Karpas-422 (cell line): ENCODE measurements around the gene OTUB1. TPM values are rescaled to one million over a fixed set of nuclear protein-coding genes. Genes with fewer than 3 reads are reported as not detected.
"Not testable (repeated sequence)": the region's sequence is repeated elsewhere in the genome, so short reads cannot be mapped to it uniquely, and the experiment has no call there.

ENCODE experiments used
- DNase-seq: peaks from one replicate; pipeline ENCODE4 v3.0.0-alpha.2; 2015
- H2AFZ ChIP-seq: fragments of 200-600 bp; sonication (generic); 2 replicates; pipeline ENCODE4 v1.6.1; 2014; ENCODE audit warnings: antibody characterized with exemption, low read length, mixed read lengths
- H3K27ac ChIP-seq: fragments of 200-600 bp; sonication (generic); 2 replicates; pipeline ENCODE4 v1.5.1; 2014; ENCODE audit warnings: mild to moderate bottlenecking, low read length, moderate library complexity
- H3K27me3 ChIP-seq: fragments of 200-600 bp; sonication (generic); 2 replicates; pipeline ENCODE4 v1.6.1; 2014; ENCODE audit warnings: low read length, mixed read lengths
- H3K36me3 ChIP-seq: fragments of 200-600 bp; sonication (generic); 2 replicates; pipeline ENCODE4 v1.6.1; 2014; ENCODE audit warnings: low read length, mixed read lengths; ENCODE audit not compliant: insufficient read depth
- H3K4me1 ChIP-seq: fragments of 200-600 bp; sonication (generic); 2 replicates; pipeline ENCODE4 v1.6.1; 2014; ENCODE audit warnings: mild to moderate bottlenecking, low read length, mixed read lengths
- H3K4me2 ChIP-seq: fragments of 200-600 bp; sonication (generic); 2 replicates; pipeline ENCODE4 v1.6.1; 2014; ENCODE audit warnings: low read length, low read depth, mild to moderate bottlenecking; ENCODE audit not compliant: poor library complexity, severe bottlenecking
- H3K4me3 ChIP-seq: fragments of 200-600 bp; sonication (generic); 2 replicates; pipeline ENCODE4 v1.5.1; 2014; ENCODE audit warnings: mild to moderate bottlenecking, antibody characterized with exemption, low read length, mixed read lengths
- H3K79me2 ChIP-seq: fragments of 200-600 bp; sonication (generic); 2 replicates; pipeline ENCODE4 v1.6.1; 2014; ENCODE audit warnings: mild to moderate bottlenecking, low read length, mixed read lengths
- H3K9ac ChIP-seq: fragments of 200-600 bp; sonication (generic); 2 replicates; pipeline ENCODE4 v1.6.0; 2014; ENCODE audit warnings: low read length
- H3K9me2 ChIP-seq: fragments of 200-600 bp; sonication (generic), shearing (Covaris generic); replicated peaks from 2 replicates; pipeline ENCODE4 v1.6.0; 2014; ENCODE audit warnings: mild to moderate bottlenecking, low read length, moderate library complexity; ENCODE audit not compliant: insufficient read depth
- H3K9me3 ChIP-seq: fragments of 300-700, 200-600 bp; sonication (generic); 2 replicates; pipeline ENCODE4 v1.6.1; 2014; ENCODE audit warnings: low read length, mixed read lengths
- H4K20me1 ChIP-seq: fragments of 200-600 bp; sonication (generic); 2 replicates; pipeline ENCODE4 v1.6.1; 2014; ENCODE audit warnings: mild to moderate bottlenecking, antibody characterized with exemption, low read length, low read depth; ENCODE audit not compliant: insufficient read depth
- total RNA-seq: library from RNA; depleted of rRNA; stranded (reverse); fragments of >200 nt; shearing (Covaris generic); gene quantifications from 2 replicates; pipeline ENCODE4 v1.2.3, GENCODE V29; 2014; ENCODE audit warnings: low replicate concordance

Gene OTUB1
- total RNA-seq, 1 experiment from 2014 or later: 41.6 TPM

DNA sequence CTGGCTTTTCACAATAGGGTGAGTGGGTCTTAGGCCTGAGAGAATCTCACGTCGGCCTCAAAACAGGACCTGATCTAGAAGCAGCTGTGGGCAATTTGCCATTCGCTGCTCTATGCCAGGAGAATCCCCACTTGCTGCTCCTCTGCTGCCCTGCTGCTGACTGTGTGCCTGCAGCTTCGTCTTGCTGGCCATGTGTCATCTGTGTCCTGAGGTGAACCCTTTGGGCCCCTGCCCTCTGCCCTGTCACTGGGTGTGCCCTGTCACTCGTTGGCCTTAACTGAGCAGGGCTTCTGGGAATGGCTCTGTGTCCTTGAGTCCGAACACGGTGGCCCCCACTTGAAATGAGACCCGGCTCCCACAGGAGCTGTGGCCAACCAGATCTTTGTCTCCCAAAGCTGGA is 41.3 kb upstream of the OTUB1 start:
- Histone ChIP-seq H3K9me3 (no peaks in the 10 kb centered on the region), H3K79me2 (peaks cover 64% of the 10 kb centered on the region), H2AFZ (no peak overlapping the region), H3K9me2 (no peaks in the 10 kb centered on the region), H3K27me3 (no peaks in the 10 kb centered on the region), H3K36me3 (peaks cover 11% of the 10 kb centered on the region), H3K9ac (no peak overlapping the region), H3K4me1 (peaks cover 14% of the 10 kb centered on the region), H3K27ac (no peak overlapping the region), H4K20me1 (0 out of 2 replicates have a peak, but pooled peaks cover 5% of the 10 kb centered on the region), H3K4me2 (no peak overlapping the region), H3K4me3 (no peak overlapping the region)
- no peak for DNase-seq

DNA sequence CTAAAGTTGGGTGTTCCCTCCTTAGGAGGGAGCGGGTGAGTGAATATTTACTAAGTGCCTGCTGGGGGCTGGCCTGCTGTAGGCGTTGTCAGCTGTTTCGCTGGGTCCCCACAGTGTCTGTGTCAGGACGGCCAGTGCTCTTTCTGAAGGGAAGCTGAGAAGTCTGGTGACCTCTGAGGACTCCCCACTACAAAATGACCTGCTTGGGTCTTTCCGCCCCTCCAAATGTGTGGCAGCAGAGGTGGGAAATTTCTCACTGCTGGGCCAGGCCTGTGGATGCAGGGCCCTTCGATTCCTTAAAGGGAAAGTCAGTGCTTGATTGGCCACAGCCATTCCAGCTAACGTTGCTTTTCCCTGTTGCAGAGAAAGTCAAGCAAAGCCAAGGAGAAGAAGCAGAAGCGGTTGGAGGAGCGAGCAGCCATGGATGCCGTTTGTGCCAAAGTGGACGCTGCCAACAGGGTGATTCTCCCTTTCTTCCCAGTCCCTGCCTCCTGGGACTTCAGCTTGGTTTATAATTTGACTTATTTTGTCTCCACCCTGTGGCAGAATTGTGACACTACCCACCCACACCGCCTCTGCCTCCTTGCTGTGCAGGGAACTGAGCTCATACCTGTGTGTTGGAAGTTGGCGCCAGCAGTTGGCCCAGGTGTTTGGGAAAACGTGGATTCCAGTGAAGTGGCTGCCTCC is 40.6 kb upstream of the OTUB1 start:
- Histone ChIP-seq H3K79me2 (peaks cover 57% of the 10 kb centered on the region), H3K9me3 (no peaks in the 10 kb centered on the region), H3K9ac (no peak overlapping the region), H3K27ac (no peak overlapping the region), H3K4me1 (peaks cover 8% of the 10 kb centered on the region), H3K4me3 (no peak overlapping the region), H3K9me2 (no peaks in the 10 kb centered on the region), H3K36me3 (peaks cover 11% of the 10 kb centered on the region), H3K4me2 (no peak overlapping the region), H3K27me3 (no peaks in the 10 kb centered on the region), H4K20me1 (0 out of 2 replicates have a peak, but pooled peaks cover 5% of the 10 kb centered on the region), H2AFZ (no peak overlapping the region)
- DNase-seq: peak; percentile 73

DNA sequence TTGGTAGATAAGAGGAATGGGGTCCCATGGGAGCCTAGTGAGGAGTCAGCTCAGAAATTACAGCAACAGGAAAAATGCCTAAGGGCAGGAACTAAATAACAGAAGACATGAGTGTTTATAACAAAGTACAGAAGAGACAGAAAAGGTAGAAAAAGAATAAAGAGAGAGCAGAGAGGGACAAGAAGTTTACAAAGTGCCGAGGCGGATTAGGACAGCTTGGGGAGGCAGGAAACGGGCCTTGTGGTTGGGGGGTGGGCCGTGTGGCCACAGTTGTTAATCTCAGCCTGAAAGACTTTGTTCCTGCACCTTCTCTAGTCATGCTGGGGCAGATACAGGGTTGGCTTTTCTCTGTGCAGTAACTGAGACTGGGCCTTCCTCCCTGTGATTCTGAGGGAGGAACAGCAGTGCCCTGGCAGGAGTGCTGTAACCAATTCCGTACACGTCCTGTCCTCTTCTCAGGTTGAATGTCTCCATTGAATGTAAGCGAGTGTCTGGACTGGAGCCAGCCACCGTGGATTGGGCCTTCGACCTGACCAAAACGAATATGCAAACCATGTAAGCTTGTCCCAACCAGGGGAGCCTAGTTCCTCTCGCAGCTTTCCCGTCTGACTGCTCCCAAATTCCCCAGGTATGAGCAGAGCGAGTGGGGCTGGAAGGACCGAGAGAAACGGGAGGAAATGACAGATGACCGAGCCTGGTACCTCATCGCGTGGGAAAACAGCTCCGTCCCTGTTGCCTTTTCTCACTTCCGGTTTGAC is 34.3 kb upstream of the OTUB1 start:
- H3K27ac ChIP-seq: no peak overlapping the region
- no peaks in the 10 kb centered on the region for H3K9me3 ChIP-seq
- H3K27me3 ChIP-seq: no peaks in the 10 kb centered on the region
- no peaks in the 10 kb centered on the region for H3K9me2 ChIP-seq
- H3K4me1 ChIP-seq: no peaks in the 10 kb centered on the region
- no peak overlapping the region for H2AFZ ChIP-seq
- H3K79me2 ChIP-seq: no peaks in the 10 kb centered on the region
- H3K9ac ChIP-seq: no peak overlapping the region
- H3K4me3 ChIP-seq: no peak overlapping the region
- peaks cover 10% of the 10 kb centered on the region for H3K36me3 ChIP-seq
- no peak overlapping the region for H3K4me2 ChIP-seq
- H4K20me1 ChIP-seq: no peaks in the 10 kb centered on the region
- DNase-seq: no peak

- no peak overlapping the region for H2AFZ ChIP-seq
Measured at GRCh38 chr11:63952570-63952969, 33.7 kb upstream of the OTUB1 start.

DNA sequence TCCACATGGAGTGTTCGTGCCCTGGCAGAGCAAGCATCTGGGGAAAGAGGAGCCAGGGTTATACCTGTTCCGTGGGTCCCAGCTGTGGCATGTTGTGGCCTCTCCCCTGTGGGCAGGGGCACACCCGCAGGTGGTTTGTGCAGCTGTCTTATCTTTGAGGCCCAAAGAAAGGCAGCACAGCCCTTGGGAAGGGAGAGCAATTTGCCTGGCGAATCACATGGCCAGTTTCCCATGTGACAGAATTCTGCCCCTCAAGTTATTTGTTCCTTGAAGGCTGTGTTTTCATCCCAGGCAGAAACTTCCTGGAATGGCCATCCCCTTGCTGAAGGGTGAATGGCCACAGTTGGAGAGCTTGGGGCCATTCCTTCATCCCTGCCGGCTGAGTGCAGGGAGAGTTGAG is 28.2 kb upstream of the OTUB1 start:
- Histone ChIP-seq H3K4me2 (no peak overlapping the region), H3K36me3 (no peaks in the 10 kb centered on the region), H3K4me3 (no peak overlapping the region), H3K9me3 (no peaks in the 10 kb centered on the region), H3K9me2 (no peaks in the 10 kb centered on the region), H4K20me1 (peaks cover 9% of the 10 kb centered on the region; the same call in 1 of the 2 replicates), H3K9ac (no peak overlapping the region), H3K27ac (no peak overlapping the region), H3K27me3 (no peaks in the 10 kb centered on the region), H3K4me1 (no peaks in the 10 kb centered on the region), H2AFZ (no peak overlapping the region), H3K79me2 (no peaks in the 10 kb centered on the region)
- DNase-seq: no peak

More at GRCh38 chr11:63952570-63952969, 33.7 kb upstream of the OTUB1 start:
- H3K9me3 ChIP-seq: no peaks in the 10 kb centered on the region
- H3K4me2 ChIP-seq: no peak overlapping the region
- no peaks in the 10 kb centered on the region for H3K79me2 ChIP-seq
- no peak for DNase-seq
- H3K4me3 ChIP-seq: no peak overlapping the region
- no peak overlapping the region for H3K9ac ChIP-seq
- no peaks in the 10 kb centered on the region for H3K27me3 ChIP-seq
- H4K20me1 ChIP-seq: no peaks in the 10 kb centered on the region
- H3K9me2 ChIP-seq: no peaks in the 10 kb centered on the region
- H3K36me3 ChIP-seq: peaks cover 9% of the 10 kb centered on the region; the same call in 1 of the 2 replicates
- H3K27ac ChIP-seq: no peak overlapping the region
- H3K4me1 ChIP-seq: no peaks in the 10 kb centered on the region

DNA sequence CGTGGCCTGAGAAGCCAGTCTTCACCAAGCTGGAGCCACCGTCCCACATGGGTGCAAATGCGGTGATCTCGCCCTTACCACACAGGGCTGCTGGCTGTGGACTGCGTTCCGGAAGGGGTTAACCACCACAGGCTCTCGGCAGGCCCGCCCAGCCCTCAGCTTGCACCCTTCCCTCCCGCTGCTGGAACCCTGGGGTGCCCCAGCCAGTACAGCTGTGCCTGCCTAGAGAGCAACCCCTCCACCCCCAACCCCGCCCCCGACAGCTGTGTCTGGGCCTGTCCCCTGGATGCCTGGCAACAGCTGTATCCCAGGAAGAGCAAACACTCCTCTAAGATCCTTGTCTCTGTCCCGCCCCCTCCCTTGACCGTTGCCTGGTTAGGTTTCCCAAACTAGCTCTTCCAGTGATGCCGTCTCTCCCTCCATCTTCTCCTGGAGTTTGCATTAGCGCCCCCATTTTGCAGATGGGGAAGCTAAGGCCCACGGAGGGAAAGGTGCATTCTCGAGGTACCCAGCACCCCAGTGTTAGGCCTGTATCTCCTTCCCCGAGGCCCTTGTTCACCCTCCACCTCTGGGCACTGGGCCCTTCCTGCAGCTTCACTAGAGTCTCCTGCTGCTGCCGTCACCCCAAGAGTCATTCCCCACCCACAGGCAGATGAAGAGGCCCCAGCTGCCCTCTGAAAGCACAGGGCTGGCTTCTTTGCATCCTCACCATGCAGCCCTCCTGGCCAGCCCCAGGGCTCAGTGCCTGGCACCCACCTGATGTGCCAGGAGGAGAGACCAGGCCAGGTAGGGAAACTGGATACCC is 24.4 kb upstream of the OTUB1 start:
- Histone ChIP-seq H3K9me3 (no peaks in the 10 kb centered on the region), H3K27ac (no peak overlapping the region), H3K9me2 (no peaks in the 10 kb centered on the region), H2AFZ (no peak overlapping the region), H3K79me2 (no peaks in the 10 kb centered on the region), H4K20me1 (peaks cover 9% of the 10 kb centered on the region; the same call in 1 of the 2 replicates), H3K27me3 (no peaks in the 10 kb centered on the region), H3K4me1 (no peaks in the 10 kb centered on the region), H3K4me3 (no peak overlapping the region), H3K36me3 (no peaks in the 10 kb centered on the region), H3K4me2 (no peak overlapping the region), H3K9ac (no peak overlapping the region)
- no peak for DNase-seq

DNA sequence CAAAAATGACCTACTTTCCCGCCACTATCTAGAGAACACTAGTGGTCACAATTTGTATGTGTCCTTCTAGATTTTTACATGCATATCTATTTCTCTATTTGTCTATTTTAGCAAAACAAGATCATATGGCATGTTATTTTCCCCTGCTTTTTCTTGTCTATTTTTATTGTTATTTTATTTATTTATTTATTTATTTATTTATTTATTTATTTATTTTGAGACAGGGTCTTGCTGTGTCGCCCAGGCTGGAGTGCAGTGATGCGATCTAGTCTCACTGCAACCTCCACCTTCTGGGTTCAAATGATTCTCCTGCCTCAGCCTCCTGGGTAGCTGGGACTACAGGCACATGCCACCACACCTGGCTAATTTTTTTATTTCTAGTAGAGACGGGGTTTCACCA is 22.3 kb upstream of the OTUB1 start:
- not testable (repeated sequence) for H4K20me1 ChIP-seq, H2AFZ ChIP-seq, H3K79me2 ChIP-seq, H3K36me3 ChIP-seq, H3K27me3 ChIP-seq, H3K9me3 ChIP-seq, H3K9me2 ChIP-seq, H3K4me2 ChIP-seq, H3K9ac ChIP-seq, H3K4me3 ChIP-seq, DNase-seq, H3K27ac ChIP-seq, H3K4me1 ChIP-seq

GRCh38 chr11:63966444-63966843 is 19.8 kb upstream of the OTUB1 start:
- H3K4me2 ChIP-seq: no peak overlapping the region
- H3K4me3 ChIP-seq: no peak overlapping the region
- H3K9me3 ChIP-seq: no peaks in the 10 kb centered on the region
- H3K27me3 ChIP-seq: no peaks in the 10 kb centered on the region
- H3K9me2 ChIP-seq: no peaks in the 10 kb centered on the region
- H2AFZ ChIP-seq: no peak overlapping the region
- H3K9ac ChIP-seq: no peak overlapping the region
- H3K36me3 ChIP-seq: no peaks in the 10 kb centered on the region
- no peak overlapping the region for H3K27ac ChIP-seq
- DNase-seq: no peak
- no peaks in the 10 kb centered on the region for H3K4me1 ChIP-seq
- 0 out of 2 replicates have a peak, but pooled peaks cover 5% of the 10 kb centered on the region for H4K20me1 ChIP-seq
- no peaks in the 10 kb centered on the region for H3K79me2 ChIP-seq
